NCI-H1694 (cell line): ENCODE measurements around the gene OARD1.
"Not testable (repeated sequence)": the region's sequence is repeated elsewhere in the genome, so short reads cannot be mapped to it uniquely, and the experiment has no call there.

Source experiments
- DNase-seq: peaks from one replicate; lab custom pipeline; 2025; lab: John Stamatoyannopoulos, UW

Gene OARD1

DNA sequence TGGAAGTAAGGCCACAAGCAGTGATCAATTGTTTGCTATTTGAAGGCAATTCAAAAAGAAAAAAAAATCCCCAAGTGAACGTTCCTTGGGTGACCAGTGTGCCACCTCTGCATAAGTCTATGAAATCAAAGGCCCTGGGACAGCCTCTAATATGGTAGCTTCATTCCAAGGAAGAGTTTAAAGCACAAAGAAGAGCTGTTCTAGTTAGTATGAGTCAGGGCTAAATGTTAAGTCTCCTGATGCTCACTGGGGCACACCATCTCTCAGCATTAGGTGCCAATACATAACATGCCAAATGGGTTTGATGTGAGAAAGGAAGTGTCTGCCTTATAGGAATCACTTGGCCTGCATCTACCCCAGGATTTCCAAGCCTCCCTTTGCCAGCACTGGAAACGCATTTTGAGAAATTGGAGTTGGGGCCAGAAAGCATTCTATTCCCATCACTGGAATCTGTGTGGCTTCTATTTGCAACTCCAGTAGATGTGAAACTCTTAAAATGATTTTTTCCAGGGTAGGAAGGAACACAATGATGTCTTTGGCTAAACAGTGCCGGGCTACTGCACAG lies 46.1 kb downstream of the OARD1 start:
- no peak for DNase-seq

DNA sequence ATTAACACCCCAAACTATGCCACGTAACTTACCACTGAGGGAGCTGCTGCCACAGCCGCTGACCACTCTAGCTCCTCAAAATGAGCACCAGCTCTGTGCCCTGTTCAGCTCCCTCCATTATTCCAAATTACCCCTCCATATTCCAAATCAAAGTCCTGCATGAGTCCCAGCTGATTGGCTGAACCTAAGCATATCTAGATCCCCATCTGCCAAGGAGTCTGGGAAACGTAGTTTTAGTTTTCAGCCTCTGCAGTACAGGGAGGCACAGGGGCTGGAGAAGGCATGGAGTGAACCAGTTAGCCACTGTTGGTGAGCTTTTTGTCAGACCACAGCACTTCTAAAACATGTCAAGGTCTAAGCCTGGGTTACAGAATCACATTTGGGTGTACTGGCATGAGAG lies 49.0 kb downstream of the OARD1 start:
- no peak for DNase-seq

DNA sequence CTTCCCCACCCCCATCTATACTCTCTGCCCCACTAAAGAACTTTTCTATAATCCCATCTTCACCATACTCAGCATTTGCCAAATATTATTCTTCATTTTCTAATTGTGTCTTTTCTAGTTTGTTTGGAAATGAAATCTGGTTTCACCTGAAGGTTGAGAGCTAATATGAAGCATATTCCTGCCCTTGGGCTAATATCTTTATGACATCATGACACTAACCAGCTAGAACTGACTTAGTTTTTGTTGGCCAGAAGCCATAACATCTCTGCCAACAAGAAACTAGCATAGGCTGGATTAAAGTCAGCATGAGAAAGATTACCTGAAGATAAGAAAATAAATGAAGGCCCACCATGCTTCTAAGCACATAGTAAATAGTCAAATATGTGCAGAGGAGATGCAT lies 49.9 kb downstream of the OARD1 start:
- DNase-seq: no peak

DNA sequence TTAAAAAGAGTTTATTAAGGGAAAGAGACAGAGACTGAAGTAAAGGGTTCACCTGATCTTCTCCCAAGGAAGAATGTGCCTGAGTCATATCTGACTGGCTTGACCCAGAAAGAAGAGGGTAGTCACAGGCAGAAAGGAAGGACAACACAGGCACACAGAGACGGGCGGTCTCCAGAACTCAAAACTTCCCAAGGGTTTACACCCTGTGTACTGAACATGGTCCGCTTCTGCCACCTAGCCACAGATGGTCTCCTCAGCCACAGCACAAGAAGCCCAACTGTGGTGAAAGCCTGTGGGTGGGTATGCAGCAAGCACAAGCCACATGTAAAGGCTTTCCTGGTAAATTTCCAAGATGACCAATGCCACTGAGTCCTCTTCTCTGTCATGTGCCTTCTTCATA lies 50.3 kb downstream of the OARD1 start:
- DNase-seq: no peak

DNA sequence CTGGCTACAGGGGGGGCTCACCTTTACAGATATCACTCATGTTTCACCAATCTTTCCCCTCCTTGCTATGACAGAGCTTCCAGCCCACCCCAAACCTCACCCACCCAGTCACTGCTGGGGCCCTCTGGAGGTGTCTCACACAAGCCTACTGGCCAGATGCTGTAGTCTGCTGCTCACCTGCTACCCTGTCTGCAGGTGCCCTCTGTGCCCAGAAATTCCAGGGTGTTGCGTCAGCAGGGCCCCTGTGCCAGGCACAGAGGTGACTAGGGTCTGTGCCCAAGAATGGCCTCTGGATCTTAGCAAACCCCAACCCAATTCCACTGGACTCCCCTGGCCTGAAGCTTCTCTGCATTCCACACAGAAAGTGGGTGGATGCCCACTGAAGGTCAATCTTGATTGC lies 54.5 kb downstream of the OARD1 start:
- no peak for DNase-seq

DNA sequence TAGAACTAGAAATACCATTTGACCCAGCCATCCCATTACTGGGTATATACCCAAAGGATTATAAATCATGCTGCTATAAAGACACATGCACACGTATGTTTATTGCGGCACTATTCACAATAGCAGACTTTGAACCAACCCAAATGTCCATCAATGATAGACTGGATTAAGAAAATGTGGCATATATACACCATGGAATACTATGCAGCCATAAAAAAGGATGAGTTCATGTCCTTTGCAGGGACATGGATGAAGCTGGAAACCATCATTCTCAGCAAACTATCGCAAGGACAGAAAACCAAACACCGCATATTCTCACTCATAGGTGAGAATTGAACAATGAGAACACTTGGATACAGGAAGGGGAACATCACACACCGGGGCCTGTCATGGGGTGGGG lies 56.3 kb downstream of the OARD1 start:
- not testable (repeated sequence) for DNase-seq

DNA sequence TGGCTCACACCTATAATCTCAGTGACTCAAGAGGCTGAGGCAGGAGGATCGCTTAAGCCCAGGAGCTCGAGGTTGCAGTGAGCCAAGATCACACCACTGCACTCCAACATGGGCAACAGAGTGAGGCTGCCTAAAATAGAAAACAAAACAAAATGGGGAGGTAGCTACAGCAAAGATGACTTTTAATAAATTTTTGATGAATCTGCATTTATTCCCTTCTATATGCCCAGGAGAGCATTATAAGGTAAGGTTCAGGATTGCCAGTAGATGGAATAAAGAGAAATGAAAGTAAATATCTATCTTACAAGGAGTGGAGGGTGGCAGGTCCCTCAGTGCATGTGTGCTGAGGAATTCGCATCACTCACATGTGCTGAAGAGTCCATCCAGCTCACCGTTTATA lies 57.4 kb downstream of the OARD1 start:
- DNase-seq: no peak
